Keratinocyte (primary cell): Measurements from ENCODE around the gene TAGLN3.

Source experiments
- CTCF ChIP-seq, 3 experiments: IDR thresholded peaks in 1 of 3; conservative IDR thresholded peaks in 1 of 3; optimal IDR thresholded peaks in 1 of 3; 2 replicates in 2 of 3; 3 replicates in 1 of 3; pipeline versions ENCODE3 to v1.5.1; 2011; ENCODE audit warnings: low read length in 3 of 3, mild to moderate bottlenecking in 3 of 3, moderate library complexity in 2 of 3, control low read depth in 1 of 3, inconsistent platforms in 1 of 3; ENCODE audit not compliant: insufficient read depth in 2 of 3; ENCODE audit errors: extremely low read depth in 1 of 3
- EZH2 ChIP-seq: IDR thresholded peaks from one replicate; pipeline ENCODE4 v1.6.1; 2012; ENCODE audit warnings: inconsistent platforms, mild to moderate bottlenecking, low read length, moderate library complexity

DNA sequence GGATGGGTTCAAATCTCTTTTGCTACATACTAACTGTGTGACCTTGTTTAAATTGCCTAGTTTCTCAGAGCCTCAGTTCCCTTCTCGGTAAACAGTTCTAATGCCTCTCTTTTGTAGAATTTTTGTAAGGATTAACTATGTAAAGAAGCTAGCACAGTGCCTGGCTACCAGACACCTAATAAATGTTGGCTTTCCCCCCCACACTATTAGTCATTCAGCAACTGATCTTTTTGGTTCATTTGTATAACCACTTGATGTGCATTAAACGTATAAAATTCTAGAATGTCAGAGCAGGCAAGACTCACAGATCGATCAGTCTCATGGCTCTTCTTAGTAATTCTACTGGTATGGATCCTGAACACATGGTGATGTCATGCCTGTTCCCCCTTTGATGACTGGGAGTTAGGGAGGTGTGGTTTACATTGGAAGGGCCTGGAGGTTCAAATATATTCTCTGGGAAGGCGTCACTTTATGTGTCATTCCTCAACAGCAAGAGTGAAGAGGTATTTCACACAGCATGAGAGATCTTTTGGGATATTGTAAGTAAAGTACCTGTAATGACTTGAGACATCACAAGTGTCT lies 6.5 kb downstream of the TAGLN3 start:
- TF ChIP-seq CTCF (optimal IDR thresholded peaks at IDR 0.05 in 1 of 3, IDR thresholded peaks at IDR 0.05 in 1 of 3, conservative IDR thresholded peaks at IDR 0.05 in 1 of 3; ENCODE audit: extremely low read depth in 1 of 3, insufficient read depth in 2 of 3, low read length in 3 of 3) (no peak), EZH2 (no peak)
